Epidermal melanocyte (primary cell): ENCODE results near the gene HLA-B.
A peak's percentile ranks its signal among the peaks of the same experiment; 100 is the strongest.
"Not testable (repeated sequence)": the region's sequence is repeated elsewhere in the genome, so short reads cannot be mapped to it uniquely, and the experiment has no call there.

Experiments
- DNase-seq: peaks from one replicate; pipeline ENCODE4 v3.0.0; 2011; ENCODE audit warnings: low spot score; ENCODE audit not compliant: insufficient read length

HLA-B gene

GRCh38 chr6:31356946-31357466 lies at the start of gene HLA-B:
Gene HLA-B (minus strand): TSS chr6:31357179. CDS start chr6:31357158, 21 bp downstream.
- DNase-seq = peak; percentile 56

GRCh38 chr6:31405996-31406395 lies 49.0 kb upstream of the HLA-B start:
- DNase-seq = no peak

GRCh38 chr6:31404061-31404364 lies 47.0 kb upstream of the HLA-B start:
- not testable (repeated sequence) for DNase-seq

GRCh38 chr6:31403283-31404060 lies 46.5 kb upstream of the HLA-B start, which contains the start of gene MICA:
Gene MICA (plus strand): TSS chr6:31403595. CDS start chr6:31403633, 38 bp downstream.
- peak; percentile 84 for DNase-seq

- no peak for DNase-seq
Observed at GRCh38 chr6:31402324-31403282, 45.6 kb upstream of the HLA-B start.

- no peak for DNase-seq
Observed at GRCh38 chr6:31401403-31401802, 44.4 kb upstream of the HLA-B start.

GRCh38 chr6:31400467-31401289 lies 43.7 kb upstream of the HLA-B start:
- no peak for DNase-seq

GRCh38 chr6:31399589-31400466 lies 42.8 kb upstream of the HLA-B start:
- peak; percentile 75 for DNase-seq

- no peak for DNase-seq
Observed at GRCh38 chr6:31397901-31398525, 41.0 kb upstream of the HLA-B start.

- not testable (repeated sequence) for DNase-seq
Observed at GRCh38 chr6:31397153-31397499, 40.1 kb upstream of the HLA-B start.

- DNase-seq = no peak
Observed at GRCh38 chr6:31396422-31397152, 39.6 kb upstream of the HLA-B start.

GRCh38 chr6:31395832-31396231 lies 38.9 kb upstream of the HLA-B start:
- DNase-seq = no peak

GRCh38 chr6:31394381-31394780 lies 37.4 kb upstream of the HLA-B start:
- DNase-seq = no peak

GRCh38 chr6:31393932-31394331 lies 37.0 kb upstream of the HLA-B start:
- no peak for DNase-seq

- DNase-seq = not testable (repeated sequence)
Observed at GRCh38 chr6:31389802-31390132, 32.8 kb upstream of the HLA-B start.

- DNase-seq = not testable (repeated sequence)
Observed at GRCh38 chr6:31388916-31389801, 32.2 kb upstream of the HLA-B start.

GRCh38 chr6:31386977-31387376 lies 30.0 kb upstream of the HLA-B start:
- no peak for DNase-seq

GRCh38 chr6:31386099-31386498 lies 29.1 kb upstream of the HLA-B start:
- DNase-seq = no peak
